IMR-90 (cell line): ENCODE data around the gene MND1. TPM values are rescaled to one million over a fixed set of nuclear protein-coding genes. Genes with fewer than 3 reads are reported as not detected.

Experiments
- ATAC-seq: fragments of 200-7000 bp; cut with Tn5 transposase; 2 replicates; pipeline ENCODE4 v1.9.1; 2020; ENCODE audit warnings: low read depth, mild to moderate bottlenecking, moderate library complexity
- BruUV-seq: library from RNA; stranded (reverse); fragments of 400-500 nt; replicated peaks from 2 replicates; lab custom pipeline; 2021; lab: Mats Ljungman, UMichigan
- CTCF ChIA-PET: fragments of 300-600 bp; formaldehyde crosslinking; extraction: SDS; loops from one replicate; lab custom pipeline; 2021; ENCODE audit warnings: antibody characterized with exemption; lab: Yijun Ruan, JAX
- POLR2A ChIA-PET: fragments of 300-600 bp; sonication (Branson Sonifier 250); formaldehyde crosslinking; loops from one replicate; lab custom pipeline; 2022; ENCODE audit warnings: antibody characterized with exemption; ENCODE audit not compliant: unreplicated experiment; lab: Charles Lee
- DNase-seq: peaks from one replicate; pipeline ENCODE4 v3.0.0; 2013
- H2AFZ ChIP-seq: replicated peaks from 2 replicates; pipeline ENCODE3; 2013; ENCODE audit warnings: low read length, mild to moderate bottlenecking; ENCODE audit not compliant: poor library complexity
- H2AK5ac ChIP-seq: 2 replicates; pipeline ENCODE4 v1.6.1; 2013; ENCODE audit warnings: low read depth, low read length, inconsistent platforms
- H2AK9ac ChIP-seq: replicated peaks from 2 replicates; pipeline ENCODE3; 2013; ENCODE audit warnings: mild to moderate bottlenecking, low read depth, low read length, moderate library complexity; ENCODE audit not compliant: poor library complexity
- H2BK120ac ChIP-seq: 2 replicates; pipeline ENCODE4 v1.6.1; 2013; ENCODE audit warnings: low read depth, low read length, inconsistent platforms
- H2BK15ac ChIP-seq: 3 replicates; pipeline ENCODE4 v1.6.1; 2013; ENCODE audit warnings: low read depth, low read length, inconsistent platforms
- H2BK20ac ChIP-seq: 2 replicates; pipeline ENCODE4 v1.6.1; 2013; ENCODE audit warnings: low read depth, mild to moderate bottlenecking, inconsistent platforms, low read length, moderate library complexity
- H2BK5ac ChIP-seq: 2 replicates; pipeline ENCODE4 v1.6.1; 2013; ENCODE audit warnings: mild to moderate bottlenecking, low read depth, low read length, inconsistent platforms; ENCODE audit not compliant: poor library complexity, severe bottlenecking
- H3K14ac ChIP-seq: replicated peaks from 2 replicates; pipeline ENCODE4 v1.6.1; 2013; ENCODE audit warnings: low read depth, low read length, inconsistent platforms
- H3K18ac ChIP-seq: 2 replicates; pipeline ENCODE4 v1.6.1; 2013; ENCODE audit warnings: low read depth, low read length, control low read depth
- H3K23ac ChIP-seq: 2 replicates; pipeline ENCODE4 v1.6.1; 2013; ENCODE audit warnings: low read depth, low read length, inconsistent platforms
- H3K27ac ChIP-seq: 2 replicates; pipeline ENCODE4 v1.5.1; 2013; ENCODE audit warnings: mild to moderate bottlenecking, control low read depth, low read length; ENCODE audit not compliant: insufficient read depth
- H3K27me3 ChIP-seq: 2 replicates; pipeline ENCODE4 v1.6.1; 2013; ENCODE audit warnings: low read length; ENCODE audit not compliant: control insufficient read depth, insufficient read depth
- H3K36me3 ChIP-seq: 2 replicates; pipeline ENCODE4 v1.6.1; 2013; ENCODE audit warnings: low read length, mixed read lengths; ENCODE audit not compliant: control insufficient read depth, insufficient read depth
- H3K4ac ChIP-seq: 2 replicates; pipeline ENCODE4 v1.6.1; 2013; ENCODE audit warnings: low read depth, low read length, inconsistent platforms
- H3K4me1 ChIP-seq: 2 replicates; pipeline ENCODE4 v1.6.1; 2013; ENCODE audit warnings: low read length, mixed read lengths; ENCODE audit not compliant: control insufficient read depth, insufficient read depth
- H3K4me2 ChIP-seq: 2 replicates; pipeline ENCODE4 v1.6.1; 2013; ENCODE audit warnings: low read depth, mild to moderate bottlenecking, control low read depth, low read length, moderate library complexity
- H3K4me3 ChIP-seq: 2 replicates; pipeline ENCODE4 v1.5.1; 2013; ENCODE audit warnings: low read depth, mild to moderate bottlenecking, control low read depth, low read length, moderate library complexity; ENCODE audit not compliant: insufficient read depth
- H3K56ac ChIP-seq: 2 replicates; pipeline ENCODE4 v1.6.1; 2013; ENCODE audit warnings: low read length, inconsistent platforms; ENCODE audit not compliant: insufficient read depth; ENCODE audit errors: extremely low read depth
- H3K79me1 ChIP-seq, 2 experiments: 2 replicates each; pipeline ENCODE4 v1.6.1; 2013; ENCODE audit warnings: low read length in 2 of 2, inconsistent platforms in 1 of 2, low read depth in 1 of 2
- H3K9ac ChIP-seq: 2 replicates; pipeline ENCODE4 v1.6.1; 2013; ENCODE audit warnings: low read depth, low read length, control low read depth
- H3K9me1 ChIP-seq: 2 replicates; pipeline ENCODE4 v1.6.1; 2013; ENCODE audit warnings: low read length, inconsistent platforms; ENCODE audit not compliant: insufficient read depth
- H3K9me3 ChIP-seq: 2 replicates; pipeline ENCODE4 v1.6.1; 2013; ENCODE audit warnings: low read length; ENCODE audit not compliant: control insufficient read depth, insufficient read depth
- H4K20me1 ChIP-seq: 2 replicates; pipeline ENCODE4 v1.6.1; 2013; ENCODE audit warnings: low read length, inconsistent platforms; ENCODE audit not compliant: insufficient read depth
- H4K5ac ChIP-seq: 2 replicates; pipeline ENCODE4 v1.6.1; 2013; ENCODE audit warnings: mild to moderate bottlenecking, low read depth, low read length, control low read depth
- H4K8ac ChIP-seq, 2 experiments: 2 replicates each; pipeline ENCODE4 v1.6.1; 2013; ENCODE audit warnings: low read depth in 2 of 2, low read length in 2 of 2, control low read depth in 1 of 2, inconsistent platforms in 1 of 2
- H4K91ac ChIP-seq: 2 replicates; pipeline ENCODE4 v1.6.1; 2013; ENCODE audit warnings: low read depth, low read length, inconsistent platforms; ENCODE audit not compliant: insufficient read depth
- BHLHE40 ChIP-seq: fragments of 150-350 bp; IDR thresholded peaks from 2 replicates; pipeline ENCODE4 v1.6.1; 2016; ENCODE audit warnings: mild to moderate bottlenecking, low read depth, low read length
- CEBPB ChIP-seq: IDR thresholded peaks from 2 replicates; pipeline ENCODE4 v1.6.1; 2012; ENCODE audit warnings: low read depth, low read length, improper control_type of control experiment
- CHD1 ChIP-seq: IDR thresholded peaks from 2 replicates; pipeline ENCODE4 v1.6.1; 2012; ENCODE audit warnings: low read depth, low read length, improper control_type of control experiment
- FOS ChIP-seq: fragments of 150-350 bp; IDR thresholded peaks from 2 replicates; pipeline ENCODE4 v1.6.1; 2016; ENCODE audit warnings: low read depth, low read length
- MAFK ChIP-seq: IDR thresholded peaks from 2 replicates; pipeline ENCODE4 v1.6.1; 2012; ENCODE audit warnings: low read depth, low read length, improper control_type of control experiment
- MAZ ChIP-seq: IDR thresholded peaks from 2 replicates; pipeline ENCODE4 v1.6.1; 2012; ENCODE audit warnings: low read depth, mild to moderate bottlenecking, low read length, improper control_type of control experiment, moderate library complexity, borderline replicate concordance
- MXI1 ChIP-seq: IDR thresholded peaks from 2 replicates; pipeline ENCODE4 v1.6.1; 2012; ENCODE audit warnings: low read depth, mild to moderate bottlenecking, low read length, moderate library complexity, borderline replicate concordance
- NFE2L2 ChIP-seq: fragments of 150-350 bp; IDR thresholded peaks from 2 replicates; pipeline ENCODE4 v1.6.1; 2016; ENCODE audit warnings: low read depth, mild to moderate bottlenecking, low read length
- POLR2A ChIP-seq: IDR thresholded peaks from 2 replicates; pipeline ENCODE4 v1.6.1; 2012; ENCODE audit warnings: mild to moderate bottlenecking, low read depth, low read length
- RAD21 ChIP-seq: IDR thresholded peaks from 2 replicates; pipeline ENCODE4 v1.6.1; 2012; ENCODE audit warnings: low read length, improper control_type of control experiment
- RCOR1 ChIP-seq: IDR thresholded peaks from 2 replicates; pipeline ENCODE4 v1.6.1; 2012; ENCODE audit warnings: mild to moderate bottlenecking, low read length, improper control_type of control experiment; ENCODE audit not compliant: insufficient replicate concordance
- RFX5 ChIP-seq: IDR thresholded peaks from 2 replicates; pipeline ENCODE4 v1.8.0; 2012; ENCODE audit warnings: low read depth, mild to moderate bottlenecking, low read length, moderate library complexity
- SMC3 ChIP-seq: fragments of 150-350 bp; IDR thresholded peaks from 2 replicates; pipeline ENCODE4 v1.6.1; 2016; ENCODE audit warnings: low read depth, mild to moderate bottlenecking, antibody characterized with exemption, low read length, moderate library complexity
- WGBS, 2 experiments: methylation state at CpG; one replicate each; pipeline versions ENCODE4 v1.1.5 to v1.1.7; 2013; ENCODE audit warnings: missing lambda C conversion rate in 2 of 2; ENCODE audit not compliant: insufficient read length in 1 of 2; ENCODE audit errors: extremely low coverage in 2 of 2; 5-methylcytosine and 5-hydroxymethylcytosine counted together
- dilution Hi-C: fragments of 300-500 bp; cut with HindIII; formaldehyde crosslinking; loops from one replicate; pipeline ENCODE4 v1.14.3; 2018; ENCODE audit warnings: low sequenced_read_pairs; ENCODE audit not compliant: unreplicated experiment
- in situ Hi-C: fragments of 300-500 bp; cut with MboI; formaldehyde crosslinking; loops from 3 replicates; pipeline ENCODE4 v1.14.3; 2019; ENCODE audit warnings: low sequenced_read_pairs, inconsistent platforms, mixed read lengths
- intact Hi-C: fragments of 100-400 bp; cut with micrococcal nuclease; formaldehyde crosslinking; loops from 2 replicates; pipeline ENCODE4 v1.10.0; 2022
- polyA plus RNA-seq, 3 experiments: library from polyadenylated mRNA; depleted of rRNA; stranded (reverse); fragments of >200 nt; gene quantifications; 2 replicates each; pipeline ENCODE4 v1.2.3, GENCODE V29; 2012; ENCODE audit warnings: low replicate concordance in 1 of 3
- total RNA-seq: library from RNA; depleted of rRNA; stranded (reverse); fragments of >200 nt; gene quantifications from 2 replicates; pipeline ENCODE4 v1.2.3, GENCODE V29; 2012
- TF ChIP-seq, protein P1 (sequence below): fragments of 150-350 bp; IDR thresholded peaks from 2 replicates; pipeline ENCODE4 v1.6.1; 2016; ENCODE audit warnings: low read depth, mild to moderate bottlenecking, low read length, moderate library complexity, borderline replicate concordance
- TF ChIP-seq, protein P2 (sequence below): fragments of 150-350 bp; IDR thresholded peaks from 2 replicates; pipeline ENCODE4 v1.6.1; 2017; ENCODE audit warnings: mild to moderate bottlenecking, antibody characterized with exemption, low read length, low read depth
- TF ChIP-seq, protein P3 (sequence below): conservative IDR thresholded peaks from 2 replicates; pipeline ENCODE4 v1.5.1; 2012; ENCODE audit warnings: mild to moderate bottlenecking, low read depth, low read length, improper control_type of control experiment

MND1 gene
- total and polyA plus RNA-seq, 2 of the 4 experiments (the other 2 are of a cell fraction): 0.36 to 3.5 TPM

DNA sequence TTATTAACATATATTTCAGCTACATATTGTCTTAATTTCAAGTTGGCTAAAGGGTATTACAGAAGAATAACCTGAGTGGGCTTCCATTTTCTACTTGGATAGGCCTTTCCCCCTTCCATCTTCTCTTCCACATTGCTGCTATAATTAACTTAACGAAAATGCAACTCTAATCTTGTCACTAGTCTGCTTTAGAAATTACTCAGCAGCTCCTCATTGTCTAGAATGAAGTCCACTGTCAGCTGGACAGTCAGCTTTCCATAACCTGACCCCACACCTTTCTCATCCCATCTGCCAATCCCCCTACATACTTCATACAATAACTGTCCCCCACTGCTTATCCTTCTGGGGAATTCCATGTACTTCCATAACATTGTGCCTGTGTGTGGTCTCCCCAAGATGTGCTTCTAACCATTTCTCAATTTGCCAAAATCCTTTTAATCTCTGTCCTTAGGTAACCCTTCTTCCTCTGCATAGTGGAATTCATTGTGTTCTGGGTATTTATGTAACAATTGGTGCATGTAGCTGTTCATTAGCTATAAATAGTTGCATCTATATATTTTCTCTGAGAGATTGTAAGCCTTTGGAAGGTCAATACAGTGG is 4.8 kb downstream of the MND1 start:
- no peak overlapping the region for H3K9ac ChIP-seq
- no peak for DNase-seq
- H3K9me3 ChIP-seq: no peaks in the 10 kb centered on the region
- BruUV-seq: no TSS peak
- no peak overlapping the region for H2AK9ac ChIP-seq
- no peaks in the 10 kb centered on the region for H4K20me1 ChIP-seq
- 77% methylated on average over 1 of the region's 1 CpG; no CpG with 5 or more reads in 1 of the 2 experiments for WGBS, 2 experiments
- no peak overlapping the region for H2BK20ac ChIP-seq
- H2BK120ac ChIP-seq: no peak overlapping the region
- no peak for ATAC-seq
- no peak overlapping the region for H2AFZ ChIP-seq
- H3K23ac ChIP-seq: no peak overlapping the region
- no peak overlapping the region for H3K14ac ChIP-seq
- no peak overlapping the region for H3K27ac ChIP-seq
- no peak overlapping the region for H2BK5ac ChIP-seq
- intact Hi-C loops: loop anchor here (5.0 kb wide), 1 partner anchor 98 kb away; no protein-coding TSS in a partner anchor
- H3K4me2 ChIP-seq: no peak overlapping the region
- H3K4me1 ChIP-seq: 0 out of 2 replicates have a peak, but pooled peaks cover 4% of the 10 kb centered on the region
- H3K9me1 ChIP-seq: peaks cover 9% of the 10 kb centered on the region
- H3K4me3 ChIP-seq: no peak overlapping the region
- POLR2A ChIA-PET: no interaction called here
- H3K18ac ChIP-seq: no peak overlapping the region
- no peak overlapping the region for H4K5ac ChIP-seq
- dilution Hi-C loops: no loop called here
- H3K36me3 ChIP-seq: no peaks in the 10 kb centered on the region
- TF ChIP-seq MAZ: no peak
- no peak for TF ChIP-seq CHD1
- TF ChIP-seq POLR2A: no peak
- TF ChIP-seq RAD21: no peak
- TF ChIP-seq, protein P1, sequence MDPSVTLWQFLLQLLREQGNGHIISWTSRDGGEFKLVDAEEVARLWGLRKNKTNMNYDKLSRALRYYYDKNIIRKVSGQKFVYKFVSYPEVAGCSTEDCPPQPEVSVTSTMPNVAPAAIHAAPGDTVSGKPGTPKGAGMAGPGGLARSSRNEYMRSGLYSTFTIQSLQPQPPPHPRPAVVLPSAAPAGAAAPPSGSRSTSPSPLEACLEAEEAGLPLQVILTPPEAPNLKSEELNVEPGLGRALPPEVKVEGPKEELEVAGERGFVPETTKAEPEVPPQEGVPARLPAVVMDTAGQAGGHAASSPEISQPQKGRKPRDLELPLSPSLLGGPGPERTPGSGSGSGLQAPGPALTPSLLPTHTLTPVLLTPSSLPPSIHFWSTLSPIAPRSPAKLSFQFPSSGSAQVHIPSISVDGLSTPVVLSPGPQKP: no peak
- TF ChIP-seq, protein P2, sequence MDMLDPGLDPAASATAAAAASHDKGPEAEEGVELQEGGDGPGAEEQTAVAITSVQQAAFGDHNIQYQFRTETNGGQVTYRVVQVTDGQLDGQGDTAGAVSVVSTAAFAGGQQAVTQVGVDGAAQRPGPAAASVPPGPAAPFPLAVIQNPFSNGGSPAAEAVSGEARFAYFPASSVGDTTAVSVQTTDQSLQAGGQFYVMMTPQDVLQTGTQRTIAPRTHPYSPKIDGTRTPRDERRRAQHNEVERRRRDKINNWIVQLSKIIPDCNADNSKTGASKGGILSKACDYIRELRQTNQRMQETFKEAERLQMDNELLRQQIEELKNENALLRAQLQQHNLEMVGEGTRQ: no peak
- TF ChIP-seq RFX5: no peak
- no peak for TF ChIP-seq FOS
- TF ChIP-seq MAFK: no peak
- no peak for TF ChIP-seq NFE2L2
- TF ChIP-seq MXI1: no peak
- no peak for TF ChIP-seq RCOR1
- no peak for TF ChIP-seq CEBPB
- TF ChIP-seq, protein P3, sequence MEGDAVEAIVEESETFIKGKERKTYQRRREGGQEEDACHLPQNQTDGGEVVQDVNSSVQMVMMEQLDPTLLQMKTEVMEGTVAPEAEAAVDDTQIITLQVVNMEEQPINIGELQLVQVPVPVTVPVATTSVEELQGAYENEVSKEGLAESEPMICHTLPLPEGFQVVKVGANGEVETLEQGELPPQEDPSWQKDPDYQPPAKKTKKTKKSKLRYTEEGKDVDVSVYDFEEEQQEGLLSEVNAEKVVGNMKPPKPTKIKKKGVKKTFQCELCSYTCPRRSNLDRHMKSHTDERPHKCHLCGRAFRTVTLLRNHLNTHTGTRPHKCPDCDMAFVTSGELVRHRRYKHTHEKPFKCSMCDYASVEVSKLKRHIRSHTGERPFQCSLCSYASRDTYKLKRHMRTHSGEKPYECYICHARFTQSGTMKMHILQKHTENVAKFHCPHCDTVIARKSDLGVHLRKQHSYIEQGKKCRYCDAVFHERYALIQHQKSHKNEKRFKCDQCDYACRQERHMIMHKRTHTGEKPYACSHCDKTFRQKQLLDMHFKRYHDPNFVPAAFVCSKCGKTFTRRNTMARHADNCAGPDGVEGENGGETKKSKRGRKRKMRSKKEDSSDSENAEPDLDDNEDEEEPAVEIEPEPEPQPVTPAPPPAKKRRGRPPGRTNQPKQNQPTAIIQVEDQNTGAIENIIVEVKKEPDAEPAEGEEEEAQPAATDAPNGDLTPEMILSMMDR: no peak
- no peak for TF ChIP-seq SMC3
- TF ChIP-seq BHLHE40: no peak
- no peak overlapping the region for H4K8ac ChIP-seq
- CTCF ChIA-PET: interaction anchor here (0.6 to 0.7 kb wide), 2 partner anchors 14 to 314 kb away, joined by 3 to 4 read pairs; no protein-coding TSS in a partner anchor
- H2BK15ac ChIP-seq: no peak overlapping the region
- H3K27me3 ChIP-seq: no peaks in the 10 kb centered on the region
- no peak overlapping the region for H4K91ac ChIP-seq
- H3K79me1 ChIP-seq: peaks cover 9 to 31% of the 10 kb centered on the region in 2 experiments; a peak in 3 of 4 replicates
- in situ Hi-C loops: loop anchor here (5.0 kb wide), 1 partner anchor 223 kb away; no protein-coding TSS in a partner anchor
- no peak overlapping the region for H2AK5ac ChIP-seq
- no peak overlapping the region for H3K56ac ChIP-seq
- H3K4ac ChIP-seq: no peak overlapping the region
